A673 (cell line): ENCODE measurements around the gene NRL. TPM values are rescaled to one million over a fixed set of nuclear protein-coding genes. Genes with fewer than 3 reads are reported as not detected.

ENCODE experiments used
- BruUV-seq: library from RNA; stranded (reverse); fragments of 400-500 nt; replicated peaks from 2 replicates; lab custom pipeline; 2021; lab: Mats Ljungman, UMichigan
- CTCF ChIA-PET: fragments of 300-600 bp; sonication (Branson Sonifier 250); formaldehyde crosslinking; loops from one replicate; lab custom pipeline; 2022; ENCODE audit warnings: antibody characterized with exemption; lab: Charles Lee
- POLR2A ChIA-PET: fragments of 300-600 bp; sonication (Branson Sonifier 250); formaldehyde crosslinking; loops from one replicate; lab custom pipeline; 2022; ENCODE audit warnings: antibody characterized with exemption; ENCODE audit not compliant: low non-redundant PET; lab: Charles Lee
- DNase-seq: peaks from one replicate; pipeline ENCODE4 v3.0.0-alpha.2; 2015; ENCODE audit warnings: low spot score
- H3K27ac ChIP-seq: fragments of 200-600 bp; sonication (generic); 2 replicates; pipeline ENCODE4 v1.5.1; 2016; ENCODE audit warnings: mixed run types, low read depth, mild to moderate bottlenecking, mixed read lengths, antibody characterized with exemption, low read length; ENCODE audit not compliant: poor library complexity, severe bottlenecking
- H3K27me3 ChIP-seq: fragments of 200-600 bp; sonication (generic); replicated peaks from 2 replicates; pipeline ENCODE4 v1.6.1; 2017; ENCODE audit warnings: mixed run types, low read depth, mild to moderate bottlenecking, mixed read lengths, antibody characterized with exemption, low read length; ENCODE audit not compliant: insufficient read depth, poor library complexity
- H3K36me3 ChIP-seq: fragments of 200-600 bp; sonication (generic); 2 replicates; pipeline ENCODE4 v1.6.1; 2016; ENCODE audit warnings: mixed run types, mild to moderate bottlenecking, mixed read lengths, antibody characterized with exemption, low read length; ENCODE audit not compliant: insufficient read depth, poor library complexity, severe bottlenecking
- H3K4me1 ChIP-seq: fragments of 200-600 bp; sonication (generic); 2 replicates; pipeline ENCODE4 v1.6.1; 2017; ENCODE audit warnings: mixed run types, mild to moderate bottlenecking, mixed read lengths, antibody characterized with exemption, low read length; ENCODE audit not compliant: insufficient read depth, poor library complexity, severe bottlenecking
- H3K4me3 ChIP-seq: fragments of 200-600 bp; sonication (generic); 2 replicates; pipeline ENCODE4 v1.5.1; 2016; ENCODE audit warnings: low read depth, mixed run types, mild to moderate bottlenecking, mixed read lengths, low read length; ENCODE audit not compliant: poor library complexity, severe bottlenecking
- H3K9me3 ChIP-seq: fragments of 200-600 bp; sonication (generic); 2 replicates; pipeline ENCODE4 v1.6.1; 2016; ENCODE audit warnings: mixed run types, low read depth, mild to moderate bottlenecking, mixed read lengths, antibody characterized with exemption, low read length; ENCODE audit not compliant: poor library complexity, severe bottlenecking
- CTCF ChIP-seq: fragments of 300-800, 200-600 bp; sonication (generic); conservative IDR thresholded peaks from 2 replicates; pipeline ENCODE4 v1.5.1; 2017; ENCODE audit warnings: low read depth, mild to moderate bottlenecking, antibody characterized with exemption, low read length, moderate library complexity, mixed read lengths
- EZH2 ChIP-seq: fragments of 200-600 bp; sonication (generic); IDR thresholded peaks from 2 replicates; pipeline ENCODE4 v1.6.1; 2017; ENCODE audit warnings: borderline replicate concordance, low read depth, mild to moderate bottlenecking, mixed read lengths, antibody characterized with exemption, low read length; ENCODE audit not compliant: poor library complexity, severe bottlenecking
- intact Hi-C: fragments of 100-400 bp; cut with micrococcal nuclease; formaldehyde crosslinking; loops from one replicate; pipeline ENCODE4 v1.10.0; 2022; ENCODE audit not compliant: unreplicated experiment
- total RNA-seq: library from RNA; stranded (reverse); gene quantifications from 2 replicates; pipeline ENCODE4 v1.2.3, GENCODE V29; 2021

The NRL gene
- total RNA-seq, 1 experiment from 2014 or later: 1.9 TPM

GRCh38 chr14:24138396-24139271 lies 23.9 kb upstream of the NRL start:
- Histone ChIP-seq H3K4me1 (peaks cover 13% of the 10 kb centered on the region), H3K27ac (no peak overlapping the region), H3K27me3 (no peaks in the 10 kb centered on the region), H3K4me3 (no peak overlapping the region), H3K36me3 (peaks cover 28% of the 10 kb centered on the region), H3K9me3 (no peaks in the 10 kb centered on the region)
- ChIA-PET CTCF (no interaction called here), POLR2A (no interaction called here)
- no peak for TF ChIP-seq EZH2
- no peak for TF ChIP-seq CTCF
- DNase-seq: no peak
- intact Hi-C loops: no loop called here
- TSS peak; percentile 80 for BruUV-seq

GRCh38 chr14:24137529-24138395 lies 23.0 kb upstream of the NRL start:
- no peak overlapping the region for H3K4me3 ChIP-seq
- H3K4me1 ChIP-seq: peaks cover 13% of the 10 kb centered on the region
- ChIA-PET CTCF (no interaction called here), POLR2A (interaction anchor here (0.5 kb wide), 1 partner anchor 27 kb away, joined by 3 read pairs; no protein-coding TSS in a partner anchor)
- intact Hi-C loops: no loop called here
- no TSS peak for BruUV-seq
- DNase-seq: no peak
- H3K27me3 ChIP-seq: no peaks in the 10 kb centered on the region
- peak overlapping the region; percentile 84 for H3K27ac ChIP-seq
- H3K36me3 ChIP-seq: peaks cover 28% of the 10 kb centered on the region
- no peak for TF ChIP-seq EZH2
- no peak for TF ChIP-seq CTCF
- no peaks in the 10 kb centered on the region for H3K9me3 ChIP-seq

- POLR2A ChIA-PET: interaction anchor here (0.5 kb wide), 1 partner anchor 26 kb away, joined by 3 read pairs; no protein-coding TSS in a partner anchor
- peak overlapping the region; percentile 84 for H3K27ac ChIP-seq
Measured at GRCh38 chr14:24136684-24137528, 22.2 kb upstream of the NRL start.

More at GRCh38 chr14:24136684-24137528, 22.2 kb upstream of the NRL start:
- Histone ChIP-seq H3K4me3 (peak overlapping the region; percentile 100), H3K9me3 (no peaks in the 10 kb centered on the region), H3K27me3 (no peaks in the 10 kb centered on the region), H3K36me3 (peaks cover 28% of the 10 kb centered on the region), H3K4me1 (peaks cover 13% of the 10 kb centered on the region)
- intact Hi-C loops: no loop called here
- no peak for DNase-seq
- BruUV-seq: no TSS peak
- CTCF ChIA-PET: no interaction called here
- TF ChIP-seq CTCF (no peak), EZH2 (no peak)
